ENCODE results near the gene RBM47.
A peak's percentile ranks its signal among the peaks of the same experiment; 100 is the strongest.

The RBM47 gene

GRCh38 chr4:40492691-40493090 lies 137.0 kb downstream of the RBM47 start:
- H3K27ac ChIP-seq = no peak overlapping the region
- no peak for TF ChIP-seq CTCF (IDR thresholded peaks at IDR 0.05)
- TF ChIP-seq ZFX (IDR thresholded peaks at IDR 0.05; ENCODE audit: borderline replicate concordance) = no peak

GRCh38 chr4:40490481-40490880 lies 139.2 kb downstream of the RBM47 start:
- no peak for TF ChIP-seq ZFX (IDR thresholded peaks at IDR 0.05; ENCODE audit: borderline replicate concordance)
- TF ChIP-seq CTCF (IDR thresholded peaks at IDR 0.05) = no peak
- no peak overlapping the region for H3K27ac ChIP-seq

- TF ChIP-seq ZFX (IDR thresholded peaks at IDR 0.05; ENCODE audit: borderline replicate concordance) = no peak
- TF ChIP-seq CTCF (IDR thresholded peaks at IDR 0.05) = no peak
- no peak overlapping the region for H3K27ac ChIP-seq
Measured at GRCh38 chr4:40489961-40490360, 139.7 kb downstream of the RBM47 start.

GRCh38 chr4:40486534-40486933 lies 143.1 kb downstream of the RBM47 start:
- no peak overlapping the region for H3K27ac ChIP-seq
- TF ChIP-seq CTCF (IDR thresholded peaks at IDR 0.05) (no peak), ZFX (IDR thresholded peaks at IDR 0.05; ENCODE audit: borderline replicate concordance) (no peak)

GRCh38 chr4:40484346-40485090 lies 145.1 kb downstream of the RBM47 start:
- peak overlapping the region; percentile 26 for H3K27ac ChIP-seq
- TF ChIP-seq CTCF (IDR thresholded peaks at IDR 0.05) = no peak
- no peak for TF ChIP-seq ZFX (IDR thresholded peaks at IDR 0.05; ENCODE audit: borderline replicate concordance)

GRCh38 chr4:40482985-40483647 lies 146.5 kb downstream of the RBM47 start:
- TF ChIP-seq CTCF (IDR thresholded peaks at IDR 0.05) (no peak), ZFX (IDR thresholded peaks at IDR 0.05; ENCODE audit: borderline replicate concordance) (no peak)
- H3K27ac ChIP-seq = peak overlapping the region; percentile 41

- H3K27ac ChIP-seq = peak overlapping the region; percentile 41; the same call in 1 of the 2 replicates
- TF ChIP-seq ZFX (IDR thresholded peaks at IDR 0.05; ENCODE audit: borderline replicate concordance) (no peak), CTCF (IDR thresholded peaks at IDR 0.05) (no peak)
Measured at GRCh38 chr4:40481977-40482376, 147.7 kb downstream of the RBM47 start.
